HEK293T (cell line): Measurements from ENCODE around the gene KDELR1.

Source experiments
- CTCF ChIA-PET: fragments of 350-600 bp; formaldehyde crosslinking; extraction: SDS; loops from one replicate; lab custom pipeline; 2021; ENCODE audit warnings: antibody characterized with exemption, inconsistent platforms; lab: Yijun Ruan, JAX
- POLR2A ChIA-PET: fragments of 350-600 bp; formaldehyde crosslinking; extraction: SDS; loops from one replicate; lab custom pipeline; 2020; ENCODE audit warnings: antibody characterized with exemption, inconsistent platforms; lab: Yijun Ruan, JAX
- DNase-seq: peaks from one replicate; pipeline ENCODE4 v3.0.0; 2012; ENCODE audit warnings: mixed read lengths; ENCODE audit errors: extremely low spot score
- ARNT ChIP-seq: fragments of 450-650 bp; IDR thresholded peaks from 2 replicates; pipeline ENCODE4 v1.6.1; 2017; ENCODE audit warnings: mild to moderate bottlenecking
- BHLHE40 ChIP-seq: fragments of 450-650 bp; IDR thresholded peaks from 2 replicates; pipeline ENCODE4 v1.6.1; 2016; ENCODE audit warnings: mild to moderate bottlenecking, moderate library complexity, borderline replicate concordance
- CTBP1 ChIP-seq: fragments of 450-650 bp; IDR thresholded peaks from 2 replicates; pipeline ENCODE4 v1.6.1; 2016; ENCODE audit warnings: borderline replicate concordance
- ELF4 ChIP-seq: fragments of 450-650 bp; IDR thresholded peaks from 2 replicates; pipeline ENCODE4 v1.6.1; 2017; ENCODE audit warnings: antibody characterized with exemption
- FOXA1 ChIP-seq: fragments of 450-650 bp; IDR thresholded peaks from 2 replicates; pipeline ENCODE4 v1.6.1; 2016; ENCODE audit warnings: mild to moderate bottlenecking
- FOXK2 ChIP-seq: fragments of 450-650 bp; IDR thresholded peaks from 2 replicates; pipeline ENCODE4 v1.6.1; 2016; ENCODE audit warnings: mild to moderate bottlenecking
- FOXM1 ChIP-seq: fragments of 450-650 bp; IDR thresholded peaks from 2 replicates; pipeline ENCODE4 v1.6.1; 2017; ENCODE audit warnings: mild to moderate bottlenecking, borderline replicate concordance
- HDGF ChIP-seq: fragments of 450-650 bp; IDR thresholded peaks from 2 replicates; pipeline ENCODE4 v1.6.1; 2017; ENCODE audit warnings: antibody characterized with exemption, borderline replicate concordance
- L3MBTL2 ChIP-seq: fragments of 450-650 bp; conservative IDR thresholded peaks from 2 replicates; pipeline ENCODE4 v1.6.1; 2016; ENCODE audit warnings: mild to moderate bottlenecking
- LEF1 ChIP-seq: fragments of 450-650 bp; IDR thresholded peaks from 2 replicates; pipeline ENCODE4 v1.6.1; 2017; ENCODE audit warnings: mild to moderate bottlenecking, borderline replicate concordance
- NFRKB ChIP-seq: fragments of 450-650 bp; IDR thresholded peaks from 2 replicates; pipeline ENCODE4 v1.6.1; 2016; ENCODE audit warnings: mild to moderate bottlenecking, moderate library complexity
- SP1 ChIP-seq: fragments of 450-650 bp; IDR thresholded peaks from 2 replicates; pipeline ENCODE4 v1.6.1; 2017
- SUZ12 ChIP-seq: fragments of 450-650 bp; IDR thresholded peaks from 2 replicates; pipeline ENCODE4 v1.6.1; 2016; ENCODE audit warnings: mild to moderate bottlenecking
- TARDBP ChIP-seq: fragments of 450-650 bp; IDR thresholded peaks from 2 replicates; pipeline ENCODE4 v1.6.1; 2016
- ZNF384 ChIP-seq: fragments of 450-650 bp; IDR thresholded peaks from 2 replicates; pipeline ENCODE4 v1.6.1; 2016
- TF ChIP-seq, protein P1 (sequence below): fragments of 450-650 bp; IDR thresholded peaks from 2 replicates; pipeline ENCODE4 v1.6.1; 2016

The KDELR1 gene

DNA sequence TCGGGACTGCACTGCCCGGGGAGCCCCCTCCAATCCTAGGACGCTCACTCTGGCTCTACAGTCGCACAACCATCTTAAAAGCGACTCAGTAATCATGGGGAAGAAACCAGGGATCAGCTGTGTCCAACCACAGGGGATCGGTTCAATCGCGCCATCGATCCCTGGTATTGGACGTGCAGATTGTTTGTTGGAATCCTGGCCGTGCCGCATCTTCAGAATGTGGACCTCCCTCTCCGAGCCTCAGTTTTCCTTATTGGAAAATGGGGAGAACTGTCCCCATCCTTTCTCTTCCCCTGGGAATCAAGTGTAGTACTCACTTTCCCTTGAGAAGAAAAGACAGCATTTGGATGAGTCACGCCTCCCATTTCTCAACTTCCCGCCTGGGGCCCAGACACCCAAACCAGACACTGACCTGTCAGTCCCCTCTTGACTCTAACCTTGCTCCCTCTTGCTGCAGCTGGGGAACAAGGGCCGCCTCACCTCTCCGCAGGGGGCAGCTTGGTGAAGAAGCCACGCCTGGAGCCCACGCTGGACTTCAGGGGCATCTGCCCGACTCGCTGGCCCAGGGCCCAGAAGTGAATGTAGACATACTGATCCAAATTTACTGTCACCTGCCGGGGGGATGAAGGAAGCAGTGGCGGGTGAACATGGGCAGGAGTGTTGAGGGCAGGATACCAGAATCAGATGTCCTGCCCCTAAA lies 48.4 kb downstream of the KDELR1 start:
- no peak for DNase-seq
- CTCF ChIA-PET = interaction anchor here (1.9 kb wide), 1 partner anchor 9 kb away, joined by 6 read pairs; no protein-coding TSS in a partner anchor
- POLR2A ChIA-PET = no interaction called here
- TF ChIP-seq CTBP1 (no peak), BHLHE40 (no peak), LEF1 (no peak), ELF4 (no peak), ARNT (no peak), SUZ12 (no peak), FOXK2 (no peak), L3MBTL2 (no peak), FOXM1 (no peak), TARDBP (no peak), SP1 (no peak), NFRKB (no peak), FOXA1 (no peak), HDGF (no peak), ZNF384 (no peak)
- TF ChIP-seq, protein P1, sequence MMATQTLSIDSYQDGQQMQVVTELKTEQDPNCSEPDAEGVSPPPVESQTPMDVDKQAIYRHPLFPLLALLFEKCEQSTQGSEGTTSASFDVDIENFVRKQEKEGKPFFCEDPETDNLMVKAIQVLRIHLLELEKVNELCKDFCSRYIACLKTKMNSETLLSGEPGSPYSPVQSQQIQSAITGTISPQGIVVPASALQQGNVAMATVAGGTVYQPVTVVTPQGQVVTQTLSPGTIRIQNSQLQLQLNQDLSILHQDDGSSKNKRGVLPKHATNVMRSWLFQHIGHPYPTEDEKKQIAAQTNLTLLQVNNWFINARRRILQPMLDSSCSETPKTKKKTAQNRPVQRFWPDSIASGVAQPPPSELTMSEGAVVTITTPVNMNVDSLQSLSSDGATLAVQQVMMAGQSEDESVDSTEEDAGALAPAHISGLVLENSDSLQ = no peak

DNA sequence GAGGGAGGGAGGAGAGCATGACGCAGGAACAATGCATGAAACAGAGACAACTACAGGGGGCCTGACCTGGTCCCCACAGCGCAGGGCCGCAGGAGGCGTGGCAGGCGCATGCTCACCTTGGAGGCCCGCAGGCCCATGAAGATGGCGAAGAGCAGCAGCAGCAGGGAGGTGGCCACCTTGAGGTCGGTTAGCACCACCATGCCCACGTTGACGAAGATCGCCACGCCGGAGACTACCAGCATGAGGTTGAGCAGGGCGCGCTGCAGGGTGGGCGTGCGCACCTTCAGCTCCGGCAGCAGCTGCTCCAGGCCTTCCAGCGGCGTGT lies 49.0 kb downstream of the KDELR1 start:
- TF ChIP-seq CTBP1 = no peak
- no peak for TF ChIP-seq HDGF
- TF ChIP-seq LEF1 = no peak
- TF ChIP-seq, protein P1 = no peak
- no peak for TF ChIP-seq NFRKB
- no peak for TF ChIP-seq SP1
- no peak for TF ChIP-seq FOXK2
- TF ChIP-seq TARDBP = no peak
- TF ChIP-seq SUZ12 = no peak
- CTCF ChIA-PET = no interaction called here
- POLR2A ChIA-PET = no interaction called here
- DNase-seq = no peak

DNA sequence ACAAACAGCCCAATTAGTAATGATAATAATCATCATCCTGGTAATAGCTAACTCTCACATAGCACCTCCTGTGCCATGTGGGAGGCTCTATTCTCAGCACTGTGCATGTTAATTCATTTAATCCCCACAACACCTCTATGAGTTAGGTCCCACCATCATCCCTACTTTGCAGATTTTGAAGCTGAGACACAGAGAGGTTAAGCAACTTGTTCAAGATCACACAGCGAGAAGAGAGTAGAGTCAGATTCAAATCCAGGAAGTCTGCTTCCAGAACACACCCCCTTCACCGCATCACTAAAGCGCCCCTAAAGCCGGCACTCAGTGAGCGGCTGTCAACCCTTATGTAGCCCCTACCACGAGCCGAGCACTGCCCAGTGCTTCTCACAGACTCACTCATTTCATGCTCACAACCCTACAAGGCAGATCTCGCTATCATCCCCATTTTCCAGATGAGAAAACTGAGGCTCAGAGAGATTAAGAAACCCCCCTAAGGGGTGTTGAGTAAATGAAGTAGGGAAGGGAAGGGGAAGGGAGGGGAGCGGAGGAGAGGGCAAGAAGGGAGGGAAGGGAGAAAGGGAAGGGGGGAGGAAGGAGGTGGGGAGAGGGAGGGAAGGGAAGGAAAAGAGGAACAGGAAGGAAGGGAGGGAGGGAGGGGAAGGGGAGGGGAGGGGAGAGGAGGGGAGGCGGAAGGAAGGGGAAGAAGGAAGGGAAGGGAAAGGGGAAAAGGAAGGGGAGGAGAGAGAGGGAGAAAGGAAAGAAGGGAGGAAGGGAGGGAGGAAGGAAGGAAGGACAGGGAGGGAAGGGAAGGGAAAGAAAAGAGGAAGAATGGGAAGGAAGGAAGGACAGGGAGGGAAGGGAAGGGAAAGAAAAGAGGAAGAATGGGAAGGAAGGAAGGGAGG lies 49.6 kb downstream of the KDELR1 start:
- TF ChIP-seq ZNF384 = no peak
- TF ChIP-seq BHLHE40 = no peak
- no peak for TF ChIP-seq L3MBTL2
- no peak for TF ChIP-seq CTBP1
- no peak for TF ChIP-seq NFRKB
- TF ChIP-seq TARDBP = no peak
- TF ChIP-seq HDGF = no peak
- TF ChIP-seq ELF4 = no peak
- TF ChIP-seq SUZ12 = no peak
- TF ChIP-seq SP1 = no peak
- TF ChIP-seq FOXK2 = no peak
- no peak for TF ChIP-seq FOXA1
- TF ChIP-seq FOXM1 = no peak
- TF ChIP-seq ARNT = no peak
- TF ChIP-seq, protein P1 = no peak
- no peak for TF ChIP-seq LEF1
- ChIA-PET POLR2A (interaction anchor here (1.0 kb wide), 1 partner anchor 33 kb away, joined by 4 read pairs; no protein-coding TSS in a partner anchor), CTCF (interaction anchor here (1.2 kb wide), 1 partner anchor 28 kb away, joined by 3 read pairs; no protein-coding TSS in a partner anchor)
- no peak for DNase-seq

DNA sequence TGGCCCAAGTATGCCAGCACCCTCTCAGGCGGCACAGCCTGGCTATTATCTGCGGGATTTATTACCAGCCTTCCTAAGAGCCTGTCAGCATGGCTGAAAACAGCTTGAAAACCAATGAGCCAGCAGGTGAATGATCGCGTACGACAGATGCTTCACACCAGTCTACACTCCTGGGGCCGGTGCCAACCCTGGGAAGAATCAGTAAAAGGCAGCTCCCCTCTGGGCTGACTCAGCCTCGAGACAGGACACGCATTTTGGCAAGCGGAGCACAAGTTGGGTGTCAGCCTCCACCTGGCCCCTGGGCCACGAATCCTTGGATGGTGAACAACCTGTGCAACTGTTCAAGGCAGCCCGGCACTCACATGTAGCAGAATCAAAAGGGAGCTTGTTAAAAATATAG lies 50.4 kb downstream of the KDELR1 start:
- ChIA-PET CTCF (interaction anchor here (1.2 kb wide), 1 partner anchor 27 kb away, joined by 3 read pairs; no protein-coding TSS in a partner anchor), POLR2A (interaction anchor here (1.0 kb wide), 1 partner anchor 32 kb away, joined by 4 read pairs; no protein-coding TSS in a partner anchor)
- DNase-seq = no peak
- TF ChIP-seq BHLHE40 (no peak), LEF1 (no peak), ELF4 (no peak), FOXK2 (no peak), FOXA1 (no peak), L3MBTL2 (no peak), FOXM1 (no peak), SP1 (no peak), CTBP1 (no peak), ARNT (no peak), NFRKB (no peak), HDGF (no peak)
- TF ChIP-seq, protein P1 = no peak

GRCh38 chr19:48338802-48339503 lies 52.4 kb downstream of the KDELR1 start:
- ChIA-PET CTCF (interaction anchor here (0.6 to 0.9 kb wide), 3 partner anchors 19 to 56 kb away, joined by 3 to 5 read pairs (median 3); partner anchors contain the start of gene KDELR1), POLR2A (interaction anchor here (1.6 kb wide), 1 partner anchor 24 kb away, joined by 4 read pairs; no protein-coding TSS in a partner anchor)
- no peak for TF ChIP-seq SUZ12
- TF ChIP-seq HDGF = no peak
- TF ChIP-seq FOXK2 = no peak
- TF ChIP-seq ELF4 = no peak
- no peak for TF ChIP-seq ARNT
- TF ChIP-seq SP1 = no peak
- TF ChIP-seq BHLHE40 = no peak
- TF ChIP-seq, protein P1 = no peak
- no peak for TF ChIP-seq FOXA1
- no peak for TF ChIP-seq LEF1
- TF ChIP-seq CTBP1 = no peak
- TF ChIP-seq NFRKB = no peak
- no peak for TF ChIP-seq FOXM1
- TF ChIP-seq TARDBP = no peak
- TF ChIP-seq L3MBTL2 = no peak
- TF ChIP-seq ZNF384 = no peak
- DNase-seq = no peak
